ENCODE measurements around the gene APOBEC3A.

- TF ChIP-seq CTCF (IDR thresholded peaks at IDR 0.05; ENCODE audit: low read length) (no peak), EZH2 (IDR thresholded peaks at IDR 0.05; ENCODE audit: borderline replicate concordance, low read length) (no peak)
These were observed 6.7 kb upstream of the APOBEC3A start for GRCh38 chr22:38950527-38951295.

Data from OCI-LY1 (cell line).